Upper lobe of left lung (tissue), 6 donors: ENCODE results near the gene FLYWCH1. TPM values are rescaled to one million over a fixed set of nuclear protein-coding genes. Genes with fewer than 3 reads are reported as not detected.

Experiments
- ATAC-seq, 2 donors: fragments of 200-7000 bp; cut with Tn5 transposase; one replicate each; pipeline ENCODE4 v1.9.1; 2022; ENCODE audit warnings: mild to moderate bottlenecking in 2 of 2, moderate library complexity in 2 of 2; ENCODE audit not compliant: low FRiP score in 2 of 2
- DNase-seq, 2 donors: peaks; one replicate each; pipeline ENCODE4 v3.0.0-alpha.2; 2019 to 2020
- H3K27ac ChIP-seq, 4 donors: fragments of 200-600 bp; sonication (generic); one replicate each; pipeline ENCODE4 v1.5.1; 2016 to 2019
- H3K27me3 ChIP-seq, 4 donors: fragments of 200-600 bp; sonication (generic); one replicate each; pipeline ENCODE4 v1.5.1; 2017 to 2019
- H3K36me3 ChIP-seq, 4 donors: fragments of 200-600 bp; sonication (generic); one replicate each; pipeline ENCODE4 v1.5.1; 2016 to 2019
- H3K4me1 ChIP-seq, 4 donors: fragments of 200-600 bp; sonication (generic); one replicate each; pipeline ENCODE4 v1.5.1; 2018 to 2019
- H3K4me3 ChIP-seq, 4 donors: fragments of 200-600 bp; sonication (generic); one replicate each; pipeline ENCODE4 v1.5.1; 2017 to 2019; ENCODE audit warnings: mild to moderate bottlenecking in 2 of 4, moderate library complexity in 1 of 4
- H3K9me3 ChIP-seq, 4 donors: fragments of 200-600 bp; sonication (generic); one replicate each; pipeline ENCODE4 v1.5.1; 2018 to 2019
- EP300 ChIP-seq, 4 donors: sonication (generic); formaldehyde crosslinking; IDR thresholded peaks; one replicate each; pipeline ENCODE4 v1.5.1; 2017; ENCODE audit warnings: antibody characterized with exemption in 4 of 4, control low read depth in 2 of 4
- POLR2A ChIP-seq, 4 donors: fragments of 450-650 bp; IDR thresholded peaks; one replicate each; pipeline ENCODE4 v1.5.1; 2016 to 2017; ENCODE audit warnings: antibody characterized with exemption in 4 of 4, mild to moderate bottlenecking in 2 of 4
- POLR2AphosphoS5 ChIP-seq, 2 donors: sonication (generic); formaldehyde crosslinking; IDR thresholded peaks; one replicate each; pipeline ENCODE4 v1.5.1; 2017; ENCODE audit warnings: antibody characterized with exemption in 2 of 2
- WGBS, 2 donors: methylation state at CpG; one replicate each; pipeline ENCODE4 v1.1.5; 2017 to 2018; 5-methylcytosine and 5-hydroxymethylcytosine counted together
- total RNA-seq, 6 donors: library from RNA; depleted of rRNA in 4 of 6; stranded (reverse); fragments of >200 nt in 4 of 6; gene quantifications; one replicate each; pipeline versions ENCODE4 v1.1.0 to v1.2.1, GENCODE V29; 2016 to 2021
- TF ChIP-seq, protein P1 (sequence below), 6 experiments: fragments of 450-650 bp in 4 of 6; fragments of 200-600 bp in 2 of 6; sonication (generic) in 2 of 6; IDR thresholded peaks; one replicate each; pipeline ENCODE4 v1.5.1; 2016 to 2019; ENCODE audit warnings: antibody characterized with exemption in 6 of 6
- donor health status: DM: no; HTN: no; CAD: no; lungs with moderate emphysema.
- donor health status: DM: no; HTN: yes; CAD: no; lungs with severe emphysema.

Gene FLYWCH1
- total RNA-seq, 6 donors from 2014 or later, result 19.3 to 162 (median 43.4) TPM

GRCh38 chr16:2970563-2970962, 58.8 kb downstream of the FLYWCH1 start:
- Histone ChIP-seq H3K27ac (peak overlapping the region in 2 of 4 donors; percentile 29 to 80), H3K36me3 (no peaks in the 10 kb centered on the region), H3K27me3 (peaks cover 0 to 28% (median 21%) of the 10 kb centered on the region in 4 donors), H3K4me1 (peaks cover 26 to 48% (median 34%) of the 10 kb centered on the region in 4 donors), H3K9me3 (no peaks in the 10 kb centered on the region), H3K4me3 (peak overlapping the region in 3 of 4 donors; percentile 72 to 89 (median 88))
- ATAC-seq (no peak), DNase-seq (no peak)
- 82% methylated on average over 5 to 6 of the region's 6 CpGs for WGBS, 2 donors
- TF ChIP-seq EP300 (IDR thresholded peaks at IDR 0.05), result no peak
- no peak for TF ChIP-seq POLR2AphosphoS5 (IDR thresholded peaks at IDR 0.05)
- TF ChIP-seq POLR2A (IDR thresholded peaks at IDR 0.05), result no peak

DNA sequence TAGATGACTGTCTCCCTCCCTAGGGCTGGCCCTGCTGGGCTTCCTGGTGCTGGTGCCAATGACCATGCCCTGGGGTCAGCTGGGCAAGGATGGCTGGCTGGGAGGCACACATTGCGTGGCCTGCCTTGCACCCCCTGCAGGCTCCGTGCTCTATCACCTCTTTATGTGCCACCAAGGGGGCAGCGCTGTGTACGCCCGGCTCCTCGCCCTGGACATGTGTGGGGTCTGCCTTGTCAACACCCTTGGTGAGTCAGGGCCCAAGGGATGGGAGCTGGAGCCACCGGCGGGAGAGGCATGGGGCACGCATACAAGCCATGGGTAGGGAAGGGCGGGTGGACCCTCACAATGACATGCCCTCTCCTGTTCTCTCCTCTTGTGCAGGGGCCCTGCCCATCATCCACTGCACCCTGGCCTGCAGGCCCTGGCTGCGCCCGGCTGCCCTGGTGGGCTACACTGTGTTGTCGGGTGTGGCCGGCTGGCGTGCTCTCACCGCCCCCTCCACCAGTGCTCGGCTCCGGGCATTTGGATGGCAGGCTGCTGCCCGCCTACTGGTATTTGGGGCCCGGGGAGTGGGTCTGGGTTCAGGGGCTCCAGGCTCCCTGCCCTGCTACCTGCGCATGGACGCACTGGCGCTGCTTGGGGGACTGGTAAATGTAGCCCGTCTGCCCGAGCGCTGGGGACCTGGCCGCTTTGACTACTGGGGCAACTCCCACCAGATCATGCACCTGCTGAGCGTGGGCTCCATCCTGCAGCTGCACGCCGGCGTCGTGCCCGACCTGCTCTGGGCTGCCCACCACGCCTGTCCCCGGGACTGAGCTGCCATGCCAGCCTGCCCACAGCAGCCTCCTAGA, 59.6 kb downstream of the FLYWCH1 start:
- Histone ChIP-seq H3K27me3 (peaks cover 0 to 20% (median 14%) of the 10 kb centered on the region in 4 donors), H3K36me3 (no peaks in the 10 kb centered on the region), H3K27ac (no peak overlapping the region), H3K4me3 (no peak overlapping the region), H3K4me1 (peaks cover 25 to 48% (median 33%) of the 10 kb centered on the region in 4 donors), H3K9me3 (no peaks in the 10 kb centered on the region)
- 80 to 96% methylated on average over 2 to 31 of the region's 35 CpGs for WGBS, 2 donors
- TF ChIP-seq, protein P1, sequence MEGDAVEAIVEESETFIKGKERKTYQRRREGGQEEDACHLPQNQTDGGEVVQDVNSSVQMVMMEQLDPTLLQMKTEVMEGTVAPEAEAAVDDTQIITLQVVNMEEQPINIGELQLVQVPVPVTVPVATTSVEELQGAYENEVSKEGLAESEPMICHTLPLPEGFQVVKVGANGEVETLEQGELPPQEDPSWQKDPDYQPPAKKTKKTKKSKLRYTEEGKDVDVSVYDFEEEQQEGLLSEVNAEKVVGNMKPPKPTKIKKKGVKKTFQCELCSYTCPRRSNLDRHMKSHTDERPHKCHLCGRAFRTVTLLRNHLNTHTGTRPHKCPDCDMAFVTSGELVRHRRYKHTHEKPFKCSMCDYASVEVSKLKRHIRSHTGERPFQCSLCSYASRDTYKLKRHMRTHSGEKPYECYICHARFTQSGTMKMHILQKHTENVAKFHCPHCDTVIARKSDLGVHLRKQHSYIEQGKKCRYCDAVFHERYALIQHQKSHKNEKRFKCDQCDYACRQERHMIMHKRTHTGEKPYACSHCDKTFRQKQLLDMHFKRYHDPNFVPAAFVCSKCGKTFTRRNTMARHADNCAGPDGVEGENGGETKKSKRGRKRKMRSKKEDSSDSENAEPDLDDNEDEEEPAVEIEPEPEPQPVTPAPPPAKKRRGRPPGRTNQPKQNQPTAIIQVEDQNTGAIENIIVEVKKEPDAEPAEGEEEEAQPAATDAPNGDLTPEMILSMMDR (IDR thresholded peaks at IDR 0.05), result no peak
- TF ChIP-seq EP300 (IDR thresholded peaks at IDR 0.05), result no peak
- TF ChIP-seq POLR2AphosphoS5 (IDR thresholded peaks at IDR 0.05), result no peak
- no peak for TF ChIP-seq POLR2A (IDR thresholded peaks at IDR 0.05)
- ATAC-seq, result no peak
- peak in 1 of 2 donors; percentile 74 for DNase-seq

GRCh38 chr16:2971985-2972784, 60.5 kb downstream of the FLYWCH1 start:
- Histone ChIP-seq H3K27me3 (peaks cover 0 to 12% (median 7%) of the 10 kb centered on the region in 4 donors), H3K4me1 (peaks cover 17 to 40% (median 25%) of the 10 kb centered on the region in 4 donors), H3K9me3 (no peaks in the 10 kb centered on the region), H3K4me3 (no peak overlapping the region), H3K27ac (no peak overlapping the region), H3K36me3 (no peaks in the 10 kb centered on the region)
- WGBS, 2 donors, result 82 to 89% methylated on average over 9 to 13 of the region's 15 CpGs
- no peak for ATAC-seq
- TF ChIP-seq, protein P1 (IDR thresholded peaks at IDR 0.05), result no peak
- peak in 1 of 2 donors; percentile 63 for DNase-seq

DNA sequence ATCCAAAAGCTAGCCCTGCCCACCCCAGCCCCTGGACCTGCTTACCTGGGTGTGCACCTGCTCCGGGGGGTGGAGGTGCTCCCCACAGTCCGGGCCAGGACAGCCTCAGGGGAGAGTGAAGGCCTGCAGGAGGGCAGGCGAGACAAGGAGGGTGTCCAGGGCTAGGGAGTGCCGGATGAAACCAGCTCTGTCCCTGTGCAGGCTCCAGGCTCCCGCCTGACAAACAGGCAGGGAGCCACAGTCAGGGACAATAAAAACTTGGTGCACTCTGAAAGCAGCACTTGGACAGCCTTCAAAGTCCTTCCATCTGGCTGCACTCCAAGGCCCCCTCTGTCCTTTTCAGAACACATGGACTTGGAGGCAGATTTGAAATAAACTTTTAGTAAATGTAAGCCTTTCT, 61.4 kb downstream of the FLYWCH1 start:
- TF ChIP-seq EP300 (IDR thresholded peaks at IDR 0.05) (no peak), POLR2A (IDR thresholded peaks at IDR 0.05) (no peak), POLR2AphosphoS5 (IDR thresholded peaks at IDR 0.05) (no peak)
- TF ChIP-seq, protein P1 (IDR thresholded peaks at IDR 0.05), result no peak
- Histone ChIP-seq H3K4me3 (no peak overlapping the region), H3K27ac (no peak overlapping the region), H3K27me3 (peaks cover 0 to 3% (median 0%) of the 10 kb centered on the region in 4 donors), H3K9me3 (no peaks in the 10 kb centered on the region), H3K4me1 (peaks cover 16 to 35% (median 20%) of the 10 kb centered on the region in 4 donors), H3K36me3 (no peaks in the 10 kb centered on the region)
- ATAC-seq (no peak), DNase-seq (peak in 1 of 2 donors; percentile 40)
- WGBS, 2 donors, result 83 to 87% methylated on average over 3 to 5 of the region's 5 CpGs
